Neural progenitor cell (in vitro differentiated cells): Measurements from ENCODE around the gene INPPL1.

ENCODE experiments used
- EZH2phosphoT487 ChIP-seq: fragments of 200-600 bp; sonication (generic); IDR thresholded peaks from 2 replicates; pipeline ENCODE4 v1.6.1; 2017; ENCODE audit warnings: antibody characterized with exemption
- TF ChIP-seq, protein P1 (sequence below): fragments of 200-600 bp; sonication (generic); IDR thresholded peaks from 2 replicates; pipeline ENCODE4 v1.5.1; 2017; ENCODE audit warnings: antibody characterized with exemption, mild to moderate bottlenecking

DNA sequence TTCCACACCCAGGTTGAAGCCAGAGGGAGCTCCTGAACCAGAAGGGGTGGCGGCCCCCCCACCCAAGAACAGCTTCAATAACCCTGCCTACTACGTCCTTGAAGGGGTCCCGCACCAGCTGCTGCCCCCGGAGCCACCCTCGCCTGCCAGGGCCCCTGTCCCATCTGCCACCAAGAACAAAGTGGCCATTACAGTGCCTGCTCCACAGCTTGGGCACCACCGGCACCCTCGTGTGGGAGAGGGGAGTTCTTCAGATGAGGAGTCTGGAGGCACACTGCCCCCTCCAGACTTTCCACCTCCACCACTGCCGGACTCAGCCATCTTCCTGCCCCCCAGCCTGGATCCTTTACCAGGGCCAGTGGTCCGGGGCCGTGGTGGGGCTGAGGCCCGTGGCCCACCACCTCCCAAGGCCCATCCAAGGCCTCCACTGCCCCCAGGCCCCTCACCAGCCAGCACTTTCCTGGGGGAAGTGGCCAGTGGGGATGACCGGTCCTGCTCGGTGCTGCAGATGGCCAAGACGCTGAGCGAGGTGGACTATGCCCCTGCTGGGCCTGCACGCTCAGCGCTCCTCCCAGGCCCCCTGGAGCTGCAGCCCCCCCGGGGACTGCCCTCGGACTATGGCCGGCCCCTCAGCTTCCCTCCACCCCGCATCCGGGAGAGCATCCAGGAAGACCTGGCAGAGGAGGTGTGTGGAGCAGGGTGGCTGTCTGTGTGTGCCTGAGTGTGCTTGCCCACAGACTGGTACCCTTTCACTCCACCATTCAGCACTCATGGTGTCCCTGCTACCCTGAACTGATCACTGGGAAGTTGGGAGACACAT lies 12.8 kb downstream of the INPPL1 start:
- TF ChIP-seq, protein P1, sequence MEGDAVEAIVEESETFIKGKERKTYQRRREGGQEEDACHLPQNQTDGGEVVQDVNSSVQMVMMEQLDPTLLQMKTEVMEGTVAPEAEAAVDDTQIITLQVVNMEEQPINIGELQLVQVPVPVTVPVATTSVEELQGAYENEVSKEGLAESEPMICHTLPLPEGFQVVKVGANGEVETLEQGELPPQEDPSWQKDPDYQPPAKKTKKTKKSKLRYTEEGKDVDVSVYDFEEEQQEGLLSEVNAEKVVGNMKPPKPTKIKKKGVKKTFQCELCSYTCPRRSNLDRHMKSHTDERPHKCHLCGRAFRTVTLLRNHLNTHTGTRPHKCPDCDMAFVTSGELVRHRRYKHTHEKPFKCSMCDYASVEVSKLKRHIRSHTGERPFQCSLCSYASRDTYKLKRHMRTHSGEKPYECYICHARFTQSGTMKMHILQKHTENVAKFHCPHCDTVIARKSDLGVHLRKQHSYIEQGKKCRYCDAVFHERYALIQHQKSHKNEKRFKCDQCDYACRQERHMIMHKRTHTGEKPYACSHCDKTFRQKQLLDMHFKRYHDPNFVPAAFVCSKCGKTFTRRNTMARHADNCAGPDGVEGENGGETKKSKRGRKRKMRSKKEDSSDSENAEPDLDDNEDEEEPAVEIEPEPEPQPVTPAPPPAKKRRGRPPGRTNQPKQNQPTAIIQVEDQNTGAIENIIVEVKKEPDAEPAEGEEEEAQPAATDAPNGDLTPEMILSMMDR, result no peak
- TF ChIP-seq EZH2phosphoT487, result no peak
